ENCODE data around the gene ANKRD66. TPM values are rescaled to one million over a fixed set of nuclear protein-coding genes. Genes with fewer than 3 reads are reported as not detected.

The ANKRD66 gene
- total RNA-seq, 1 donor from 2014 or later = not detected

DNA sequence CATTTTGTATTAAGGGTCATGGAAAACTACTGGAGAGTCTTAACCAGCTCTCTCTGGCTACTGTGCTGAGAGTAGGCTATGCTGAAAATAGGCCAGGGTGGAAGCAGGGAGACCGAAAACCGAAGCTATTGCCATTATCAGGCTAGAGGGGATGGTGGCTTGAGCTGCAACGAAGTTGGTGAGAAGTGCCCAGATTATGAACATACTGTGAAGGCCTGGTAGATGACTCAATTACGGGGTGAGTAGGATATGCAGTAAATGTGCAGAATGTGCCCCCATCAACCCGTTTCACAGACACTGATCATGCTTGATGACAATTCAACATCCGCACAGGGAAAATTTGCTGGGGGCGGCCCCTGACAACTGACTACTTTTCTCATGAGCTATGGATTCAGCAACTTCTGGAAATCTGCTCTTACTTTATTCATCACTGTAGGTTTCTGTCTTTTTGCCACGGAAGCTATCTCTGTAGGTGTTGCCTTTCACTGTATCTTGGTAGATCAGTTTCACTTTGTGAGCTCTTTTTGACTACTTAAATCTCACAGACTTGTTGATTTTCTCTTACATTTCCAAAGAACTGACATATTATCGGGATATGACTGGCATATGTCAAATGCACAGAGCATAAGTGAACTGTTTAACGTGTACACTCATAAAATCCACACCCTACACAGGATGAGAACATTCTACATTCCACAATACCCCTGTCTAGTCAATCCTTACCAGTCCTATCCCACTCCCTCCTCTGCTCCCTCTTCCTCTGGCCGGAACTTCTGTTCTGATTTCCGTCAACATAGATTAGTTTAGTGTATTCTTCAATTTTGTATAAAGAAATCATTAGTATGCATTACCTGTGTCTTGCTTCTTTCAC, 31.0 kb downstream of the ANKRD66 start:
- Mint-ChIP-seq H3K4me3 (ENCODE audit: unreplicated experiment) (no peak overlapping the region), H3K27ac (ENCODE audit: unreplicated experiment) (no peak overlapping the region), H3K27me3 (ENCODE audit: unreplicated experiment) (peaks cover 10% of the 10 kb centered on the region), H3K4me1 (ENCODE audit: unreplicated experiment) (no peaks in the 10 kb centered on the region), H3K36me3 (ENCODE audit: unreplicated experiment) (no peaks in the 10 kb centered on the region), H3K9me3 (ENCODE audit: unreplicated experiment) (no peaks in the 10 kb centered on the region)
- DNase-seq (ENCODE audit: extremely low spot score, unreplicated experiment) = no peak
- TF ChIP-seq, protein P1, sequence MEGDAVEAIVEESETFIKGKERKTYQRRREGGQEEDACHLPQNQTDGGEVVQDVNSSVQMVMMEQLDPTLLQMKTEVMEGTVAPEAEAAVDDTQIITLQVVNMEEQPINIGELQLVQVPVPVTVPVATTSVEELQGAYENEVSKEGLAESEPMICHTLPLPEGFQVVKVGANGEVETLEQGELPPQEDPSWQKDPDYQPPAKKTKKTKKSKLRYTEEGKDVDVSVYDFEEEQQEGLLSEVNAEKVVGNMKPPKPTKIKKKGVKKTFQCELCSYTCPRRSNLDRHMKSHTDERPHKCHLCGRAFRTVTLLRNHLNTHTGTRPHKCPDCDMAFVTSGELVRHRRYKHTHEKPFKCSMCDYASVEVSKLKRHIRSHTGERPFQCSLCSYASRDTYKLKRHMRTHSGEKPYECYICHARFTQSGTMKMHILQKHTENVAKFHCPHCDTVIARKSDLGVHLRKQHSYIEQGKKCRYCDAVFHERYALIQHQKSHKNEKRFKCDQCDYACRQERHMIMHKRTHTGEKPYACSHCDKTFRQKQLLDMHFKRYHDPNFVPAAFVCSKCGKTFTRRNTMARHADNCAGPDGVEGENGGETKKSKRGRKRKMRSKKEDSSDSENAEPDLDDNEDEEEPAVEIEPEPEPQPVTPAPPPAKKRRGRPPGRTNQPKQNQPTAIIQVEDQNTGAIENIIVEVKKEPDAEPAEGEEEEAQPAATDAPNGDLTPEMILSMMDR (IDR thresholded peaks at IDR 0.05) = no peak

DNA sequence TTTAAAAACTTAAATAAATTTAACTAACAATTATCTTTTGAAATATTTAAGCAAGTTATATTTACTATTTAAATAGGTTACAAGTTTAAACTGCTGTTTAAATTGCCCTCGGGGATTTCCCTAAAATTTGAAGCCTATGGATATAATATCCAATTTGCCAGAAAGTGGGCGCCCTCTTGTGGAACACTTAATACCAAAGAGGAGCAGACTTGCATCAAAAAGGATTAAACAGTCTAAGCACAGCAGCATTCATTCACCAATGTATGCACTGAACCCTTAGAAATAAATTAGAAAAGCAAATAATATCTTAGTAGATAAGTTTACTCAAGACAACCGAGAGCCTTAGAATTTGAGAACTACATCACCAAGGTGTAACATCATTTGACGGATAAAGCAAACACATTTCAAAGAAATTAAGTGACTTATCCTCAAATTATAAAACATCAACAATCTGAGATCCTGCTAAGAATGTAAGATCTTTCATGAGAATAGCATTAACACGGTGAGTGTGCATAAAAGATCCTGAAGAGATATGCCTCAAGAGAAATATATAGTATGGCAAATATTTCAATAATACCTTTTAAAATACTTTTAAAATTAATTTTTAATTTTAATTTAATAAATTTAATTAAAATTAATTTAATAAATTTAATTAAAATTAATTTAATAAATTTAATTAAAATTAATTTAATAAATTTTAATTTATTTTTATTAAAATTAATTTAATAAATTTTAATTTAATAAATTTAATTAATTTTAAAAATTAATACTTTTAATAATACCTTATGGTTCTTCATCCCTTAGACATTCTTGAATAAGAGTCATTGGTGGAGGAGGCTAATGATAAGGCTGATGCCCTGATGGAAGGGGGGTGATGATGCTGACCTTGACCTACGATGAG, 35.0 kb downstream of the ANKRD66 start:
- no peak overlapping the region for H3K4me3 Mint-ChIP-seq (ENCODE audit: unreplicated experiment)
- TF ChIP-seq, protein P1 (IDR thresholded peaks at IDR 0.05) = peak; percentile 82
- no peak for DNase-seq (ENCODE audit: extremely low spot score, unreplicated experiment)

DNA sequence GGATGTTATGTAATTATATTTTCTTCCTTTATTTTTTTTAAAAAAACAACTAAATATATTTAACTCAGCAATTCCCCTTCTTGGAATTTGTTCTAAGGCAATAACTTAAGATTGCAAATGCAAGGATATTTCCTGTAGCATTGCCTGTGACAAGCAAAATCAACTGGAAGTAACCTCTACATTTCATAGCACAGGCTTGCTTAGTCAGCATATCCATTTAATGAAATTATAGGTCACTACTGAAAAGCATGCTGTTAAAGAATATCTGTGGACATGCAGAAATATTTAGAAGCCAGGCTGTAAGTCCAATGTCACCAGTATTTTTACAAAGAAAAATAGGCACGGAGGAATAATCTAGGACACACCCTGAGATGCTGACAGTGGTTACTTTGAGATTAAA, 37.8 kb downstream of the ANKRD66 start:
- H3K4me3 Mint-ChIP-seq (ENCODE audit: unreplicated experiment) = no peak overlapping the region
- no peaks in the 10 kb centered on the region for H3K36me3 Mint-ChIP-seq (ENCODE audit: unreplicated experiment)
- H3K4me1 Mint-ChIP-seq (ENCODE audit: unreplicated experiment) = no peaks in the 10 kb centered on the region
- no peaks in the 10 kb centered on the region for H3K9me3 Mint-ChIP-seq (ENCODE audit: unreplicated experiment)
- no peak for DNase-seq (ENCODE audit: extremely low spot score, unreplicated experiment)
- TF ChIP-seq, protein P1 (IDR thresholded peaks at IDR 0.05) = no peak
- peaks cover 10% of the 10 kb centered on the region for H3K27me3 Mint-ChIP-seq (ENCODE audit: unreplicated experiment)
- H3K27ac Mint-ChIP-seq (ENCODE audit: unreplicated experiment) = no peak overlapping the region

More for the DNA sequence above, 35.0 kb downstream of the ANKRD66 start:
- Mint-ChIP-seq H3K27ac (ENCODE audit: unreplicated experiment) (no peak overlapping the region), H3K9me3 (ENCODE audit: unreplicated experiment) (no peaks in the 10 kb centered on the region), H3K36me3 (ENCODE audit: unreplicated experiment) (no peaks in the 10 kb centered on the region), H3K4me1 (ENCODE audit: unreplicated experiment) (no peaks in the 10 kb centered on the region), H3K27me3 (ENCODE audit: unreplicated experiment) (peaks cover 10% of the 10 kb centered on the region)

DNA sequence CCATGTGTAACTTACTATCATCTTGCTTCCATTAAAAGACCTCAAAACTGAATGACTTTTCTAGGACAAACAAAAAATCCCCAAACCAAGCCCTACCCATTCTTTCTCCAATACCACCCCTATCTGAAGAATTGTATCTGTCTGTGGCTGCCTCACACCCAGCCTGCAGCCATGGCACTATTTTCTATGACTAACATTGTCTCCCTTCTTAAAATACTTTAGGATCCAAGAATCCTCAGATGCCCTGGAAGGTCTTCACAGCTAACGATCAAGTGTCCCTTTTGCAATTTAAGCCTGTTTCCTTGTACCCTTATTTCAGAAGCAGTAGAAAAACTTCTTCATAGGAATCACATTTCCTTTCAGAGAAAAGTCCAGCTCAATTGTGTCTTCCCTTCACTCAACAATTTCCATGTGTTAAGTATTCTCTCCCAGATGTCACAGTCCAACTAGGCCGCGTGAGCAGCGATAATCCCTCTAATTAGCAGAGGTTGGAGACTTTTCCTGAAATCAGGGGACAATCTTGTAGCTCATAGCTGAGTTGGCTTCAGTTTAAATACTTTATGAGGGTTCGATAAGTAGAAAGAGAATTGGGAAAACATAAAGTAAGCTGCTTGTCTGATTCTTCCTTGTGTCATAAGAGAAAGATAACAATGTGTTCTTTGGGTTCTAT, 41.3 kb downstream of the ANKRD66 start:
- H3K36me3 Mint-ChIP-seq (ENCODE audit: unreplicated experiment) = no peaks in the 10 kb centered on the region
- H3K27ac Mint-ChIP-seq (ENCODE audit: unreplicated experiment) = no peak overlapping the region
- H3K4me3 Mint-ChIP-seq (ENCODE audit: unreplicated experiment) = no peak overlapping the region

More for the DNA sequence above, 41.3 kb downstream of the ANKRD66 start:
- Mint-ChIP-seq H3K4me1 (ENCODE audit: unreplicated experiment) (no peaks in the 10 kb centered on the region), H3K27me3 (ENCODE audit: unreplicated experiment) (peaks cover 3% of the 10 kb centered on the region), H3K9me3 (ENCODE audit: unreplicated experiment) (no peaks in the 10 kb centered on the region)
- TF ChIP-seq, protein P1 (IDR thresholded peaks at IDR 0.05) = no peak
- DNase-seq (ENCODE audit: extremely low spot score, unreplicated experiment) = no peak
